Measurements from ENCODE around the gene WIPF3. TPM values are rescaled to one million over a fixed set of nuclear protein-coding genes. Genes with fewer than 3 reads are reported as not detected.

The WIPF3 gene
- total and polyA plus RNA-seq, 2 of the 4 experiments (the other 2 are of a cell fraction) = not detected

DNA sequence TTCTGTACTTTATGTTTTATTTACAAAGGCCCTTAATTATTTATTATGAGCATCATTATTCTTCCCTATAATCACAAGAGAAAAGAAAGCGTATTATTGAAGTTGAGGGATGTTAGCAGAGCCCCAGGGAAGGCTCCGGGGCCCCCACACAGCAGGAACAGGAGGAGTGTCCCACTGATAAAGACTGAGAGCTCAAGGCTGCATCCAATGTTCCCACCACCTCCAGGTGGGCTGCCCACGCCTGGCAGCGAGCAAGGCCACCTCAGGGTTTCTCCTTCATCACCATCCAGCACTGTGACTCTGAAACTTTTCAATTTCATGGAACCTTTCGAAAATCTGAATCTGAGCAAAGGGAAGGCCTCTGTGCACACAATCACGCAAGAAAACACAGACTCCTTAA lies 35.9 kb upstream of the WIPF3 start:
- Histone ChIP-seq H4K8ac (ENCODE audit: low read depth in 2 of 2, low read length in 2 of 2) (no peak overlapping the region), H3K36me3 (ENCODE audit: control insufficient read depth, insufficient read depth, low read length) (no peaks in the 10 kb centered on the region), H3K18ac (ENCODE audit: low read depth, low read length) (no peak overlapping the region), H3K4me2 (ENCODE audit: low read depth, low read length) (no peak overlapping the region), H3K27me3 (ENCODE audit: control insufficient read depth, insufficient read depth, low read length) (no peaks in the 10 kb centered on the region; the same call in 1 of the 2 replicates), H3K27ac (ENCODE audit: insufficient read depth, low read length) (no peak overlapping the region), H3K9ac (ENCODE audit: low read depth, low read length) (no peak overlapping the region), H3K4me1 (ENCODE audit: control insufficient read depth, insufficient read depth, low read length) (no peaks in the 10 kb centered on the region), H4K20me1 (ENCODE audit: insufficient read depth, low read length) (no peaks in the 10 kb centered on the region), H3K9me1 (ENCODE audit: insufficient read depth, low read length) (no peaks in the 10 kb centered on the region), H2BK20ac (ENCODE audit: low read depth, low read length) (no peak overlapping the region), H3K56ac (ENCODE audit: extremely low read depth, insufficient read depth, low read length) (no peak overlapping the region), H2BK15ac (ENCODE audit: low read depth, low read length) (no peak overlapping the region), H3K4ac (ENCODE audit: low read depth, low read length) (no peak overlapping the region), H2BK120ac (ENCODE audit: low read depth, low read length) (no peak overlapping the region), H3K23ac (ENCODE audit: low read depth, low read length) (no peak overlapping the region), H2AFZ (replicated peaks; ENCODE audit: low read length, poor library complexity) (no peak overlapping the region), H4K5ac (ENCODE audit: low read depth, low read length) (no peak overlapping the region), H2AK9ac (replicated peaks; ENCODE audit: low read depth, low read length, poor library complexity) (no peak overlapping the region), H3K4me3 (ENCODE audit: insufficient read depth, low read depth, low read length) (no peak overlapping the region), H3K79me1 (ENCODE audit: low read depth in 1 of 2, low read length in 2 of 2) (no peaks in the 10 kb centered on the region), H2BK5ac (ENCODE audit: low read depth, low read length, poor library complexity, severe bottlenecking) (no peak overlapping the region), H3K9me3 (ENCODE audit: control insufficient read depth, insufficient read depth, low read length) (no peaks in the 10 kb centered on the region), H3K14ac (replicated peaks; ENCODE audit: low read depth, low read length) (no peak overlapping the region), H2AK5ac (ENCODE audit: low read depth, low read length) (no peak overlapping the region), H4K91ac (ENCODE audit: insufficient read depth, low read depth, low read length) (no peak overlapping the region)
- BruUV-seq (replicated peaks) = no TSS peak
- ATAC-seq (ENCODE audit: low read depth) = no peak
- in situ Hi-C loops (cut with MboI; ENCODE audit: low sequenced_read_pairs) = no loop called here
- ChIA-PET POLR2A (ENCODE audit: unreplicated experiment) (no interaction called here), CTCF (no interaction called here)
- intact Hi-C loops (cut with micrococcal nuclease) = no loop called here
- dilution Hi-C loops (cut with HindIII; ENCODE audit: low sequenced_read_pairs, unreplicated experiment) = no loop called here
- WGBS, 2 experiments (ENCODE audit: extremely low coverage in 2 of 2, insufficient read length in 1 of 2) = no CpG with 5 or more reads among the region's 6 CpGs
- no peak for DNase-seq
- TF ChIP-seq, protein P1, sequence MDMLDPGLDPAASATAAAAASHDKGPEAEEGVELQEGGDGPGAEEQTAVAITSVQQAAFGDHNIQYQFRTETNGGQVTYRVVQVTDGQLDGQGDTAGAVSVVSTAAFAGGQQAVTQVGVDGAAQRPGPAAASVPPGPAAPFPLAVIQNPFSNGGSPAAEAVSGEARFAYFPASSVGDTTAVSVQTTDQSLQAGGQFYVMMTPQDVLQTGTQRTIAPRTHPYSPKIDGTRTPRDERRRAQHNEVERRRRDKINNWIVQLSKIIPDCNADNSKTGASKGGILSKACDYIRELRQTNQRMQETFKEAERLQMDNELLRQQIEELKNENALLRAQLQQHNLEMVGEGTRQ (IDR thresholded peaks at IDR 0.05; ENCODE audit: low read depth, low read length) = no peak

All from IMR-90 (cell line).